GM23338 (cell line): ENCODE data around the gene BIRC3. TPM values are rescaled to one million over a fixed set of nuclear protein-coding genes. Genes with fewer than 3 reads are reported as not detected.
A peak's percentile ranks its signal among the peaks of the same experiment; 100 is the strongest.

ENCODE experiments used
- ATAC-seq: fragments of 200-7000 bp; cut with Tn5 transposase; 3 replicates; pipeline ENCODE4 v1.9.1; 2020
- DNase-seq: peaks from one replicate; pipeline ENCODE4 v3.0.0-alpha.2; 2015; ENCODE audit warnings: low spot score
- H2AFZ ChIP-seq: fragments of 200-600 bp; sonication (generic); 2 replicates; pipeline ENCODE4 v1.8.0; 2016; ENCODE audit warnings: antibody characterized with exemption, mild to moderate bottlenecking, moderate library complexity
- H3F3A ChIP-seq: fragments of 200-600 bp; sonication (generic); replicated peaks from 2 replicates; pipeline ENCODE4 v1.8.0; 2017; ENCODE audit warnings: antibody characterized with exemption, mixed run types, low read depth
- H3K27ac ChIP-seq: fragments of 200-600 bp; sonication (generic); 2 replicates; pipeline ENCODE4 v1.6.1; 2016; ENCODE audit warnings: low read depth
- H3K27me3 ChIP-seq: fragments of 200-600 bp; sonication (generic); 2 replicates; pipeline ENCODE4 v1.8.0; 2016; ENCODE audit warnings: mild to moderate bottlenecking, mixed run types, moderate library complexity; ENCODE audit not compliant: insufficient read depth
- H3K36me3 ChIP-seq: fragments of 200-600 bp; sonication (generic); 2 replicates; pipeline ENCODE4 v1.8.0; 2016; ENCODE audit warnings: mild to moderate bottlenecking; ENCODE audit not compliant: insufficient read depth
- H3K4me1 ChIP-seq: fragments of 200-600 bp; sonication (generic); 2 replicates; pipeline ENCODE4 v1.8.0; 2016; ENCODE audit warnings: mild to moderate bottlenecking, moderate library complexity; ENCODE audit not compliant: insufficient read depth
- H3K4me2 ChIP-seq: fragments of 200-600 bp; sonication (generic); 2 replicates; pipeline ENCODE4 v1.7.1; 2017; ENCODE audit warnings: mixed run types
- H3K4me3 ChIP-seq: fragments of 200-600 bp; sonication (generic); 2 replicates; pipeline ENCODE4 v1.6.1; 2016; ENCODE audit warnings: mixed run types
- H3K79me2 ChIP-seq: fragments of 200-600 bp; sonication (generic); replicated peaks from 2 replicates; pipeline ENCODE4 v1.8.0; 2017; ENCODE audit warnings: mild to moderate bottlenecking; ENCODE audit not compliant: insufficient read depth
- H3K9me2 ChIP-seq: fragments of 200-600 bp; sonication (generic); 2 replicates; pipeline ENCODE4 v1.8.0; 2017; ENCODE audit not compliant: insufficient read depth
- H4K20me1 ChIP-seq: fragments of 200-600 bp; sonication (generic); replicated peaks from 2 replicates; pipeline ENCODE4 v1.8.0; 2017; ENCODE audit warnings: mild to moderate bottlenecking; ENCODE audit not compliant: insufficient read depth
- H3K27ac Mint-ChIP-seq: 2 replicates; pipeline ENCODE4 v1.8.0; 2020; ENCODE audit warnings: inconsistent platforms, mild to moderate bottlenecking, moderate library complexity, mixed read lengths
- H3K27me3 Mint-ChIP-seq: 3 replicates; pipeline ENCODE4 v1.8.0; 2022; ENCODE audit warnings: low read depth, mild to moderate bottlenecking, moderate library complexity, mixed read lengths, inconsistent platforms; ENCODE audit not compliant: insufficient read depth, poor library complexity
- H3K36me3 Mint-ChIP-seq: 3 replicates; pipeline ENCODE4 v1.8.0; 2021; ENCODE audit warnings: low read depth, mild to moderate bottlenecking, inconsistent platforms, moderate library complexity, mixed read lengths
- H3K4me1 Mint-ChIP-seq: 3 replicates; pipeline ENCODE4 v1.8.0; 2020; ENCODE audit warnings: mild to moderate bottlenecking, inconsistent platforms, mixed read lengths
- H3K4me3 Mint-ChIP-seq: 3 replicates; pipeline ENCODE4 v1.8.0; 2021; ENCODE audit warnings: moderate library complexity, mild to moderate bottlenecking, inconsistent platforms, mixed read lengths
- H3K9me3 Mint-ChIP-seq: 3 replicates; pipeline ENCODE4 v1.8.0; 2020; ENCODE audit warnings: moderate library complexity, mild to moderate bottlenecking, inconsistent platforms, mixed read lengths
- CREB1 ChIP-seq: fragments of 250-450 bp; sonication (Bioruptor Pico); IDR thresholded peaks from 2 replicates; pipeline ENCODE4 v1.5.0; 2020; ENCODE audit warnings: low read depth, mild to moderate bottlenecking, moderate library complexity
- EZH2 ChIP-seq: fragments of 200-600 bp; sonication (generic); IDR thresholded peaks from one replicate; pipeline ENCODE4 v1.8.0; 2017; ENCODE audit warnings: antibody characterized with exemption, mild to moderate bottlenecking, low read depth; ENCODE audit not compliant: unreplicated experiment
- JUNB ChIP-seq: IDR thresholded peaks from one replicate; pipeline ENCODE4 v1.6.1; 2016; ENCODE audit warnings: antibody characterized with exemption; ENCODE audit not compliant: unreplicated experiment
- NANOG ChIP-seq: IDR thresholded peaks from 2 replicates; pipeline ENCODE4 v1.6.1; 2016; ENCODE audit warnings: antibody characterized with exemption, borderline replicate concordance
- POLR2AphosphoS5 ChIP-seq: IDR thresholded peaks from 2 replicates; pipeline ENCODE4 v1.6.1; 2016; ENCODE audit warnings: antibody characterized with exemption, low read depth
- REST ChIP-seq: IDR thresholded peaks from one replicate; pipeline ENCODE4 v1.6.1; 2018; ENCODE audit warnings: antibody characterized with exemption; ENCODE audit not compliant: unreplicated experiment
- long read RNA-seq: library from polyadenylated mRNA; unstranded; transcript quantifications from one replicate; pipeline ENCODE4 v2.0.0, GENCODE V29; 2020; ENCODE audit not compliant: unreplicated experiment
- polyA plus RNA-seq: library from polyadenylated mRNA; unstranded; fragments of >200 nt; fragmentation: Nextera tagmentation; extraction: Ambion mirVana; gene quantifications from 2 replicates; pipeline ENCODE4 v1.2.1, GENCODE V29; 2016
- total RNA-seq: library from RNA; depleted of rRNA; stranded (reverse); fragments of >200 nt; shearing (Covaris generic); gene quantifications from 2 replicates; pipeline ENCODE4 v1.2.3, GENCODE V29; 2014; rRNA removed
- TF ChIP-seq, protein P1 (sequence below): fragments of 250-450 bp; sonication (Bioruptor Pico); IDR thresholded peaks from 2 replicates; pipeline ENCODE4 v1.5.0; 2020; ENCODE audit warnings: mild to moderate bottlenecking, moderate library complexity
- TF ChIP-seq, protein P2 (sequence below), 2 experiments: fragments of 200-600 bp in 1 of 2; sonication (generic) in 1 of 2; conservative IDR thresholded peaks; 2 replicates each; pipeline versions ENCODE4 v1.5.1 to v1.6.1; 2016 to 2017; ENCODE audit warnings: antibody characterized with exemption in 2 of 2, low read depth in 2 of 2, mild to moderate bottlenecking in 2 of 2, moderate library complexity in 1 of 2

The BIRC3 gene
- total RNA-seq = 0.03 TPM in 1 of 2 replicates, not detected in the other
- polyA plus RNA-seq = 0.42 TPM in 1 of 2 replicates, not detected in the other
- long read RNA-seq = 0 reads

DNA sequence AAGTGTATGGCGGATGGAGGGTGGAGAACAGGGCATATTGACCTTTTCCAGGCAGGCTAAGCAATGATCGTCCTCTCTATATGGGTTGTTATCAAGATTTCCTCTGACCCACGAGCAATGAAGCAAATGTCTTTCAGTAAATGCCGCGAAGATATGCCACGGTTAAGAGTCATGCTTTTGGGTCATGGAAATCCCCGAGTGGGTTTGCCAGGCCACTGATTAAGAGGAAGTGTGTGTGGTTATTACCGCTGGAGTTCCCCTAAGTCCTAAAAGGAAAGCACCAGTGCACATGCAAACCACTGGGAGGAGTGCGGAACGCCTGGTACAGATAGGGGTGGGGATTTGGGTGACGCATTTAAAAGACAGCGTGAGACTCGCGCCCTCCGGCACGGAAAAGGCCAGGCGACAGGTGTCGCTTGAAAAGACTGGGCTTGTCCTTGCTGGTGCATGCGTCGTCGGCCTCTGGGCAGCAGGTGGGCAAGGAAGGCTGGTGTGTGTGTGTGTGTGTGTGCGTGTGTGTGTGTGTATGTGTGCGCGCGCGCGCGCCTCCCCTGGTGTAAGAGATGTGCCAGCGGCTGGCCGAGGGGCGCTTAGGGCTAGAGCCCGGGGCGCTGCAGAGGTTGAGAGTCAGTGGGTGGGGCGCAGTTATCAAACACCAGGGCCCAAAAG is at the start of gene BIRC3:
TSS of gene BIRC3 (plus strand) at position 386 of the 669 bp plus-strand sequence. CDS start 7,026 bp downstream, outside the sequence.
- peak within 1 kb of the TSS; percentile 58 for H3K4me3 ChIP-seq
- DNase-seq (peak; percentile 82), ATAC-seq (peak; percentile 95)
- no peaks in the 10 kb centered on the region for H3F3A ChIP-seq
- TF ChIP-seq, protein P1, sequence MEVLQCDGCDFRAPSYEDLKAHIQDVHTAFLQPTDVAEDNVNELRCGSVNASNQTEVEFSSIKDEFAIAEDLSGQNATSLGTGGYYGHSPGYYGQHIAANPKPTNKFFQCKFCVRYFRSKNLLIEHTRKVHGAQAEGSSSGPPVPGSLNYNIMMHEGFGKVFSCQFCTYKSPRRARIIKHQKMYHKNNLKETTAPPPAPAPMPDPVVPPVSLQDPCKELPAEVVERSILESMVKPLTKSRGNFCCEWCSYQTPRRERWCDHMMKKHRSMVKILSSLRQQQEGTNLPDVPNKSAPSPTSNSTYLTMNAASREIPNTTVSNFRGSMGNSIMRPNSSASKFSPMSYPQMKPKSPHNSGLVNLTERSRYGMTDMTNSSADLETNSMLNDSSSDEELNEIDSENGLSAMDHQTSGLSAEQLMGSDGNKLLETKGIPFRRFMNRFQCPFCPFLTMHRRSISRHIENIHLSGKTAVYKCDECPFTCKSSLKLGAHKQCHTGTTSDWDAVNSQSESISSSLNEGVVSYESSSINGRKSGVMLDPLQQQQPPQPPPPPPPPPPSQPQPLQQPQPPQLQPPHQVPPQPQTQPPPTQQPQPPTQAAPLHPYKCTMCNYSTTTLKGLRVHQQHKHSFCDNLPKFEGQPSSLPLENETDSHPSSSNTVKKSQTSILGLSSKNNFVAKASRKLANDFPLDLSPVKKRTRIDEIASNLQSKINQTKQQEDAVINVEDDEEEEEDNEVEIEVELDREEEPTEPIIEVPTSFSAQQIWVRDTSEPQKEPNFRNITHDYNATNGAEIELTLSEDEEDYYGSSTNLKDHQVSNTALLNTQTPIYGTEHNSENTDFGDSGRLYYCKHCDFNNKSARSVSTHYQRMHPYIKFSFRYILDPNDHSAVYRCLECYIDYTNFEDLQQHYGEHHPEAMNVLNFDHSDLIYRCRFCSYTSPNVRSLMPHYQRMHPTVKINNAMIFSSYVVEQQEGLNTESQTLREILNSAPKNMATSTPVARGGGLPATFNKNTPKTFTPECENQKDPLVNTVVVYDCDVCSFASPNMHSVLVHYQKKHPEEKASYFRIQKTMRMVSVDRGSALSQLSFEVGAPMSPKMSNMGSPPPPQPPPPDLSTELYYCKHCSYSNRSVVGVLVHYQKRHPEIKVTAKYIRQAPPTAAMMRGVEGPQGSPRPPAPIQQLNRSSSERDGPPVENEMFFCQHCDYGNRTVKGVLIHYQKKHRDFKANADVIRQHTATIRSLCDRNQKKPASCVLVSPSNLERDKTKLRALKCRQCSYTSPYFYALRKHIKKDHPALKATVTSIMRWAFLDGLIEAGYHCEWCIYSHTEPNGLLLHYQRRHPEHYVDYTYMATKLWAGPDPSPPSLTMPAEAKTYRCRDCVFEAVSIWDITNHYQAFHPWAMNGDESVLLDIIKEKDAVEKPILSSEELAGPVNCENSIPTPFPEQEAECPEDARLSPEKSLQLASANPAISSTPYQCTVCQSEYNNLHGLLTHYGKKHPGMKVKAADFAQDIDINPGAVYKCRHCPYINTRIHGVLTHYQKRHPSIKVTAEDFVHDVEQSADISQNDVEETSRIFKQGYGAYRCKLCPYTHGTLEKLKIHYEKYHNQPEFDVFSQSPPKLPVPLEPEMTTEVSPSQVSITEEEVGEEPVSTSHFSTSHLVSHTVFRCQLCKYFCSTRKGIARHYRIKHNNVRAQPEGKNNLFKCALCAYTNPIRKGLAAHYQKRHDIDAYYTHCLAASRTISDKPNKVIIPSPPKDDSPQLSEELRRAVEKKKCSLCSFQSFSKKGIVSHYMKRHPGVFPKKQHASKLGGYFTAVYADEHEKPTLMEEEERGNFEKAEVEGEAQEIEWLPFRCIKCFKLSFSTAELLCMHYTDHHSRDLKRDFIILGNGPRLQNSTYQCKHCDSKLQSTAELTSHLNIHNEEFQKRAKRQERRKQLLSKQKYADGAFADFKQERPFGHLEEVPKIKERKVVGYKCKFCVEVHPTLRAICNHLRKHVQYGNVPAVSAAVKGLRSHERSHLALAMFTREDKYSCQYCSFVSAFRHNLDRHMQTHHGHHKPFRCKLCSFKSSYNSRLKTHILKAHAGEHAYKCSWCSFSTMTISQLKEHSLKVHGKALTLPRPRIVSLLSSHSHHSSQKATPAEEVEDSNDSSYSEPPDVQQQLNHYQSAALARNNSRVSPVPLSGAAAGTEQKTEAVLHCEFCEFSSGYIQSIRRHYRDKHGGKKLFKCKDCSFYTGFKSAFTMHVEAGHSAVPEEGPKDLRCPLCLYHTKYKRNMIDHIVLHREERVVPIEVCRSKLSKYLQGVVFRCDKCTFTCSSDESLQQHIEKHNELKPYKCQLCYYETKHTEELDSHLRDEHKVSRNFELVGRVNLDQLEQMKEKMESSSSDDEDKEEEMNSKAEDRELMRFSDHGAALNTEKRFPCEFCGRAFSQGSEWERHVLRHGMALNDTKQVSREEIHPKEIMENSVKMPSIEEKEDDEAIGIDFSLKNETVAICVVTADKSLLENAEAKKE (CRISPR knock-in tag) = no peak
- TF ChIP-seq JUNB (no peak), EZH2 (no peak), POLR2AphosphoS5 (no peak), CREB1 (CRISPR knock-in tag) (peak; percentile 55; the same call in 1 of the 2 replicates), REST (no peak), NANOG (no peak)
- TF ChIP-seq, protein P2, sequence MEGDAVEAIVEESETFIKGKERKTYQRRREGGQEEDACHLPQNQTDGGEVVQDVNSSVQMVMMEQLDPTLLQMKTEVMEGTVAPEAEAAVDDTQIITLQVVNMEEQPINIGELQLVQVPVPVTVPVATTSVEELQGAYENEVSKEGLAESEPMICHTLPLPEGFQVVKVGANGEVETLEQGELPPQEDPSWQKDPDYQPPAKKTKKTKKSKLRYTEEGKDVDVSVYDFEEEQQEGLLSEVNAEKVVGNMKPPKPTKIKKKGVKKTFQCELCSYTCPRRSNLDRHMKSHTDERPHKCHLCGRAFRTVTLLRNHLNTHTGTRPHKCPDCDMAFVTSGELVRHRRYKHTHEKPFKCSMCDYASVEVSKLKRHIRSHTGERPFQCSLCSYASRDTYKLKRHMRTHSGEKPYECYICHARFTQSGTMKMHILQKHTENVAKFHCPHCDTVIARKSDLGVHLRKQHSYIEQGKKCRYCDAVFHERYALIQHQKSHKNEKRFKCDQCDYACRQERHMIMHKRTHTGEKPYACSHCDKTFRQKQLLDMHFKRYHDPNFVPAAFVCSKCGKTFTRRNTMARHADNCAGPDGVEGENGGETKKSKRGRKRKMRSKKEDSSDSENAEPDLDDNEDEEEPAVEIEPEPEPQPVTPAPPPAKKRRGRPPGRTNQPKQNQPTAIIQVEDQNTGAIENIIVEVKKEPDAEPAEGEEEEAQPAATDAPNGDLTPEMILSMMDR (conservative IDR thresholded peaks at IDR 0.05; ENCODE audit: low read depth in 2 of 2) = peak; percentile 18 to 20
- H3K36me3 Mint-ChIP-seq = no peaks in the 10 kb centered on the region
- no peaks in the 10 kb centered on the region; the same call in 2 of the 3 replicates for H3K9me3 Mint-ChIP-seq
- H3K4me1 Mint-ChIP-seq = peaks cover 8% of the 10 kb centered on the region
- peak within 1 kb of the TSS; percentile 84 for H3K4me3 Mint-ChIP-seq
- no peaks in the 10 kb centered on the region for H4K20me1 ChIP-seq
- no peak within 1 kb of the TSS for H3K27ac Mint-ChIP-seq
- peak within 1 kb of the TSS; percentile 85 for H2AFZ ChIP-seq
- H3K4me1 ChIP-seq = no peaks in the 10 kb centered on the region
- no peaks in the 10 kb centered on the region for H3K9me2 ChIP-seq
- peaks cover 7% of the 10 kb centered on the region for H3K27me3 Mint-ChIP-seq
- no peak within 1 kb of the TSS for H3K27ac ChIP-seq
- peak within 1 kb of the TSS; percentile 74 for H3K4me2 ChIP-seq
- H3K27me3 ChIP-seq = peaks cover 4% of the 10 kb centered on the region; the same call in 1 of the 2 replicates
- H3K36me3 ChIP-seq = no peaks in the 10 kb centered on the region
- no peaks in the 10 kb centered on the region for H3K79me2 ChIP-seq
